ENCODE data around the gene APEX1.

APEX1 gene

DNA sequence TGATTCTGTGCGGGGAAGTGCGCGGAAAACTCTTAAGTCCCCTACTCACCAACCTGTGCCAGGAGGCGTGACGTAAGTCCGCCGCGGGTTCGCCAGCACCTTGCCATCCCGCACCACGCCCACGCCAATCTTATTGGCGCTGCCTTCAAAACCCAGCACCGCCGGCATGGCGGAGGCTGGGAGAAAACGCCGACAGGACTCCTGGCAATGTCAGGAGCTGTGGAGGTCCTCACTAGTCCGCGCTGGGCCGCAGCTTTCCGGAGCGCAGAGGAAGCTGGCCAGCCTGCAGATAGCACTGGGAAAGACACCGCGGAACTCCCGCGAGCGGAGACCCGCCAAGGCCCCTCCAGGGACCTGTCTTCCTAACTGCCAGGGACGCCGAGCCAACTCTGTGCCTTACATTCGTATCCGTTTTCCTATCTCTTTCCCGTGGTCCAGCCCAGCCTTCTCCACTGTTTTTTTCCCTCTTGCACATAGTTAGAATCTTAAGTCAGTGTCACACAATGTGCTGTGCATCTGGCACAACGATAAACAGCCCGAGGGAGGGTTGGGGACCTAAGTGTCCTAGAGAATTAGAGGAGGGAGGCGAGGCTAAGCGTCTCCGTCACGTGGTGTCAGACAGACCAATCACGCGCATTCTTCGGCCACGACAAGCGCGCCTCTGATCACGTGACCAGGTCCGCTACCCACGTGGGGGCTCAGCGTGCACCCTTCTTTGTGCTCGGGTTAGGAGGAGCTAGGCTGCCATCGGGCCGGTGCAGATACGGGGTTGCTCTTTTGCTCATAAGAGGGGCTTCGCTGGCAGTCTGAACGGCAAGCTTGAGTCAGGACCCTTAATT, at the start of gene APEX1, which contains the start of gene OSGEP:
TSS of gene APEX1 (plus strand) at position 711 of the 839 bp plus-strand sequence. CDS start 420 bp downstream, outside the sequence.
TSS of gene OSGEP (minus strand) at position 297 of the 839 bp plus-strand sequence. CDS start at position 168, 129 bp downstream.
- peak; percentile 94 for DNase-seq

DNA sequence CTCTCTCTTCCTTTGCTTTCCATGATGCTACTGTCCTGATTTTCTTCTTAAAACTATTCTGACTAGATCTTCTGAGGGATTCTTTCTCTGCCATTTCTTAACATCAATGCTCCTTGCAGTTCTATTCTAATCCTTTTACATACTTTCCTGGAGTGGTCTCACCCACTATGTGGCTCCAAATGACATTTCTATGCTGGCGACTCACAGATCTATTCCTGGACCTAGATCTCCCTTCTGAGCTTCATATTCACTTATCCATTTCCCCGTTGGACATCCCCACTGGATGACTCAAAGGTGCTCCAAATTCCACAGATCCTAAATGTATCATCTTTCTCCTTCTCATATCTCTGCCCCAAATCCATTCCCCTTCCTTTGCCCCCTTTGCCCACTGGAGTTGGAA, 45.8 kb upstream of the APEX1 start:
- no peak for DNase-seq

DNA sequence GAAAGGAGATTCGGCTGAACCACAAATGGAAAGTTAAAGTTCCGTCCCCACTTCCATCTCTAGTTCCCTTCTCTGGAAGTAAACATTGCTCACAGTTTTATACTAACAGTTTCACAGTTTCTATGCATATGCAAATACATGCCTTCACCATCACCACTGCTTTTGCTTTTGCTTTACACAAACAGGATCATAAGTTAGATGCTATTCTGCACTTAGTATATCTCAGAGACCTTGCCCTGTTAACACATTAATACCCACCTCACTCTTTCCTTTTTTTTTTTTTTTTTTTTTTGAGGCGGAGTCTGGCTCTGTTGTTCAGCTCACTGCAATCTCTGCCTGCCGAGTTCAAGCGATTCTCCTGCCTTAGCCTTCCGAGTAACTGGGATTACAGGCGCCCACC, 42.6 kb upstream of the APEX1 start:
- DNase-seq, result no peak

DNA sequence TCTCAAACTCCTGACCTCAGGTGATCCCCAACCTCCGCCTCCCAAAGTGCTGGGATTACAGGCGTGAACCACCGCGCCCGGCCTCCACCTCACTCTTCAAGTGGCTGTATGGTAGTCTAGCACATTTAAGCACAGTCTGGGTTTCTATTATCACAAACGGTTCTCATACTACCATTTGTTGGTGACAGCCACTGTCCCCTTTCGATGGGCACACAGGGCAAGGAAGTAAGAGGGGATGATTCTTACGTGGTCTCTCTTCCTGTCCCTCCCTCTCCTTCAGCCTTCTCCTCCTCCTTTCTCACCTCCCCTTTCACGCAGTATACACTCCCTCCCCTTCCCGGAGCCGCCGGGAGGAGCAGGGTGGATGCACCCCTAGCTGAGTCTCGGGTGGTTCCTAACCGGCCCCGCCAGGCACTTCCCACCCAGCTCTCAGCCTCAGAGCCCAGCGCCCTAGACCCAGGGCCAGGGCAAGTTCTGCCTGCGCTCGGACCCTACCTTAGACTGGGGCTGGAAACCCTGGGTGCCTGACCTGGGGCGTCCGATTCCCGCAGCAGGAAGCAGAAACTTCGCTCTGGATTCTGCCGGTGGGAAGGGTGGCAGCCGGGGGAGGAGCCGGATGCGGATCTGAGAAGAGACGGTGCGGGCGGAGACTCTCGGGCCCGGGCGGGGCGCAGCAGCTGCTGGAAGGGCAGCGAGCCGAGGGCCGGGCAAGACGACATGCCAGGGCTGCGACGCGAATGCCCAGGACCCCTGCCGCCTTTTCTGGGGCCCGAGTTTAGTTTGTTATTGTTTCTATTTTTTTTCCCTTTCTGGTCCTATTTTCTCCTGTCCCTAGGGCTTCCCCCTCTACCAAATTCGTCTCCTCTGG, 41.9 kb upstream of the APEX1 start, which contains the start of gene TEP1:
TSS of gene TEP1 (minus strand) at position 626 of the 868 bp plus-strand sequence. CDS start 5,062 bp downstream, outside the sequence.
- DNase-seq, result peak; percentile 70

DNA sequence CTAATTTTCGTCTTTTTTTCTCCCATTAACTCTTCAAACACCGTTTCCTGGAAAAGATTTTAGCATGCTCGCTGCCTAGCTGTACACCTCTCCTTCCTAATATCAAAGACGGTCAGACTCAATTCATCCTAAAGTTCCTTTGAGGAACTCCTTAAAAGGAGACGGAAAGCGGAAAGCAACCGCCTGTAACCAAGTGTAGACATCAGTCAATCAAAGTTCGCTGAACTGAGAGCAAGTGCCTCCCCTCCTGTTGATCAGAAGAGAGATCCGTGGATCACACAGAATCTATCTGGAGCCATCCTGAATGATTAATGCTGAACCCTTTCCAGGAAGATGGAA, 41.3 kb upstream of the APEX1 start:
- DNase-seq, result no peak

DNA sequence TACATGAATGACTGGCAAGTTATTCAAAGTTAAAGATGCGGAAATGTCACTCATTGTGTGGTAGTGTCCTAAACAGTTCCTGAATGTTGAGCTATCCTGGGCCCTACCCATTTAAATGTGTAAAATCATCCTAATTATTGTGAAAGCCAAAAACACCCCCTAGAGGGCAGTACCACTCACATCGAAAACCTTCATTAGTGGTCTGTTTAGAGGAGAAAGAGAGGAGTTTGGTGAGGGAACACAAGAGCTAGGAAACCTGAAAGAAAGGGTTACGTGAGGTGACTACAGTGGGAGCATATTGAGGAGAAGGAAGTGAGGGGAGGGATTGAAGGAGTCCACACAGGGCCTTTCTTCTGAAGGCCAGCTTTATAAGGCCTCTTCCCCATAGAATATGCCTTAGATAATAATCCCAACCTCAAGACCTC, 39.2 kb upstream of the APEX1 start:
- no peak for DNase-seq

DNA sequence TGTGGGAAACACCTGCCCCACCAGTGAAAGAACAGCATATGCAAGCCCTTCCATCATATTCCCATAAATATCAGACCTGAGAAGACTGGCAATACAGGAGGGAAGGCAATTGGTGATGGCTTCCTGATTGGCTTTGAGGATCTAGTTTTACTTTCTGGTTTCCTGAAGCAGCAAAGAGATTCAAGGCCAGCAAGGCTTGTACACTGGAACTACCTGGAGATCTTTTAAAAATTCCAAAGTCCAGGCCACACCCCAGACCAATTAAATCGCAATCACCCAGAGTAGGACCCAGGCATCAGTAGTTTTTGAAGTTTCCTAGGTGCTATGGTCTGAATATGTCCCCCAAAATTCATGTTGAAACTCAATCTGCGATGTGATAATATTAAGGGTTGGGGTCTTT, 38.8 kb upstream of the APEX1 start:
- DNase-seq, result no peak

DNA sequence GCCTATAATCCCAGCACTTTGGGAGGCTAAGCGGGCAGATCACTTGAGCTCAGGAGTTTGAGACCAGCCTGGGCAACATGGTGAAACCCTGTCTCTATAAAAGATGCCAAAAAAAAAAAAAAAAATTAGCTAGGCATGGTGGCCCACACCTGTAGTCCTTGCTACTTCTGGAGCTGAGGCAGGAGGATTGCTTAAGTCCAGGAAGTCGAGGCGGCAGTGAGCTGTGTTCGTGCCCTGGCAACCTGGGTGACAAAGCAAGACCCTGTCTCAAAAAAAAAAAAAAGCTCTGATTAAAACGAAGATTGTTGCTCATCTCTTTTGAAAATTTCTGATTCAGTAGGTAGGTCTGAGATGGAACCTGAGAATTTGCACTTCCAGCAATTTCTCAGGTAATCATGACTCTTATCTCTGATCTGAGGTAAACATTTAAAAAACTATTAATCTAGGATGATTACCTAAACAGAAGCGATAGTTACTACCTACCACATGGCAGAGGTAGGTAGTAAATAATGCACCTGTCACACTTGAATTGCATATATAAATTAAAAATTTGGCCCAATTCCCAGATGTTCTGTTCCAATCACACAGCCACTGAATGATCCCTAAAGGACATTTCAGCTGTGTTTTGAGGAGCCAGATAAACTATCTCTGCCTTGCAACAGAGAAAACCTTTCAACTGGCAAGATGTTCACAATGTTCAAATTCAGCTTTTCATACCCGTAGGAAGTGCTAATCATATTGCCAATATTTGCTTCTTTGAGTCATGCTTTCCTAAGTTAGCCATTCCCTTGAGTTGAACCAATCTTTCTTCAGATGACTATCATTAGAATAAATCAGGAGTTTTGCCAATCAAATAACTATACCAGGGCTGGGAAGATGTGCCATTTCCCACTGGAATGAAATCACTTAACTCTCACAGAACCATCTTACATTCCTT, 37.5 kb upstream of the APEX1 start:
- no peak for DNase-seq

DNA sequence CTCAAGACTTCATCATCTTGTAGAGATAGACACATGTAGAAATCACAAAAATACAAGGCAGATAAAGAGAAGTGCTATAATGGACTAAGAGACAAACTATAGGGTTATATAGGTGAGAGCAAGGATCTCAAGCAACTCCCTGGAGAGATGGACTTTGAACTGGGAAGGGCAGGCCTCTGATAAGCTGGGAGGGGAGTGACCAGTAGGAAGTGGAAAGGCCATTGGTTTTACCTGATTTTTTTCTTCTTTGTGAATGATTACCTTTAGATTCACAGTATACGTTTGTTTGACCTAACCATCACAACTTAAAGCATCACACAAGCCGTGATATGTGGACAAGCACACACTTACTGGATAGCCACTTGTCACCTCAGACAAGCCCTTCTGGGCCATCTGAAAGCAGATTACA, 36.5 kb upstream of the APEX1 start:
- no peak for DNase-seq

DNA sequence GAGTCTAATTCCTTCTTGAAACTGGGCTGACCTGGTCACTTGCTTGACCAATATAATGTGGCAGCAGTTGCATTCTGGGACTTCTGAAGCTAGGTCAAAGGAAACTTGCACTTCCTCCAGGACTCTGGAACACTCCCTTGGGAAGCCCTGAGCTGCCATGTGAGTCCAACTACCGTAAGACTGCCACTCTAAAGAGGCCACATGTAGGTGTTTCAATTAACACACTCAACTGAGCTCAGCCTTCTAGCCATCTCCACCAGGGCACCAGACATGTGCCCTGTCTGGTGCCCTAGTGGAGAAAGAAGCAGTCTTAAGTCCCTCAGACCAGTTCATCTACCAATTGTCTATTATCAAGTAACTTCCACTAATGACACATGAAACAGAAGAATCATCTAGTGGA, 35.6 kb upstream of the APEX1 start:
- no peak for DNase-seq

DNA sequence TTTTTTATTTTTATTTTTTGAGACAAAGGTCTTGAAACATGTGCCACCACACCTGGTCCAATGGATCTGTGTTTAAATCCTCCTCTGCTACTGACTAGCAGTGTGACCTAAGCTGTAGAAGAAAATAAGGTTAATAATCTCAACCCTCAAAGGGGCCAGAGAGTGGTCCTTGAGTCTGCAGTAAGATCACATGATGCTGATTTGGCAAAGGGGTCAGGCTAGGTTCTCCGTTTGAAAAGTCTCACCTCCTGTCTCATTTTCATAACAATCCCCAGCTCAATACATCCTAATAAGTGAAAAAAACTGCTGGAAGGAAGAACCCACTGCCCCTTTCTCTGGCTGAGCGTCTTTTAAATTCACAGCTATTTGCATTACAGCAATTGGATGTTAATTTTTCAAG, 33.8 kb upstream of the APEX1 start:
- no peak for DNase-seq

DNA sequence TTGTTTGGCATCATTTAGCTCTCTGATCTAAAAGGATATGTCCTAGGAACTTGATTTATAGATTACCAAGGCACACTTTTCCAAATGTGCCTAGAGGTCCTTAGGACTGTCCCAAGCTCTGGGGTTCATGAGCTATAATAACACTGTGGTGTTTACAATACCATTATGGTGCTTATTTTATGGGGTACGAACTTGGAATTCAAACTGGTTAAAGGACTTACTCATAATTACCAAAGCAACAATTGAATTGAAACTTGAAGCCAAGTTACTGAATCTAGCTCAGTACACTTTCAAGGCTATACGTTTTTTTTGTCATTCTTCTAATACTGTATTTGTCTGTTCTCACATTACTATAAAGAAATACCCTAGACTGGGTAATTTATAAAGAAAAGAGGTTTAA, 32.1 kb upstream of the APEX1 start:
- no peak for DNase-seq

DNA sequence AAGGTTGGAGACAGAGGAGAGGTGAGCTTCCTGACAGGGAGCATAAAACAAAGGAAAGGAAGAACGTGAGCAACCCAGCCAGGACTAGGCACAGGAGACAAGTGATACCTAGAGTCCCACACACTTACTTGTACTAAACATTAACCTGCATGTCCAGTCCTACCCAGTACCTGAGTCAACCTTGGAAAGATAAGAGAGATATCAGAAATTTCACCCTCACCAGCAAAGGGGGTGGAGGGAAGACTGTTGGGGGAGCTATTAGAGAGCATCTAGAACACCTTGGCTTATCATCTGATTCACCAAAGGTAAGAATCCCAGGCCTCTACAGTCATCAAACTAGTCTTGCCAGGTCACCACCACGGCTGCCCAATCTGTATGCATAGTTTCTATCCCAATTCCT, 30.2 kb upstream of the APEX1 start:
- DNase-seq, result no peak

DNA sequence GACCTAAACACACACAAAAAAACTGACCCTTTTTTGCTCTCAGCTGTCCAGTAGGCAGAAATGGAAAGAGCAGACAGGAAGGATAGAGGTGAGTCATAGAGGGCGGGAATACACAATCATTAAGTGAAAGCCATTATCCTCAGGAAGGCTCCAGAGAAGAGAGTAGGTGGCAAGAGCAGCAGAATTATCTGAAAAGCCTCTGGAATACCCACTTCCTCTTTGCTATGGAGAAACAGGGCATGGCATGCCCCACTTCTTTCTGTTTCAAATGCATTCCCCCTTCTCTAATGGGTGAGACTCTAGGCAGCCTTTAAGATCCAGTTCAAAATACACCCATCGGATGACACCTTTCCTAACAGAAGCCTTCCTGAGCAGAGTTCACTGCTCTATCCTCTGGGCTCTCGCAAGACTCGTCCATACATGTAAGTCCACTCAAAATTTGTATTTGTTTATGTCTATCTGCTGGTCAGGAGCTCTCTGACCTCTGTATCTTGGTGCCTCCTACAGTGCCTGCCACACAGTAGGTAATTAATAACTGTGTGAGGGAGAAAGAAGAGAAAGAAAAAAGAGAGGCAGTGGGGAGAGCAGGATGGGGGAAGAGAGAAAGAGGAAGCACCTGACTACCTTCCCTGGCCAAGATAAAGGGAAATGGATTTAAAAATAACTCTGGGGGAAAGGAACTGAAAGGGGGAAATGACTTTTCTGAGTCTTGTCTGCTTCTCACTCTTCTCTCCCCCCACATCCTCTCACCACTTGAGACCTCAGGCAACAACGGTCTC, 27.6 kb upstream of the APEX1 start:
- DNase-seq, result no peak

DNA sequence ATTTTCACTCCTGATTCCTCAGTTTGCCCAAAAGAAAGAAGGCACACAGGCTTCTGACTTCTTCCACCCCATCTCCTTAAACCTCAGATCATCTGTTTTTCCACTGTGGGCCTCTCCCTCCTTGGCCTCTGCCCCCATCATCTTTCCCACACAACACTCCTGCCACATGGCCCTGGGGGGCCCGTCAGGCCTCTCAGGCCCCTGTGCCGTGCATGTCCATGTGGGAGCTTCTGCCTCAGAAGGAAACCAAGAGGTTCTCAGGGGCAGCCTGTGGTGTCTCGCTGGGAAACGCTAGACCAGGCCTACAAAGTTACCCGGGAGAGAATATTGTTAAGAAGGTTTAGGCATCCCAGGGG, 27.0 kb upstream of the APEX1 start:
- DNase-seq, result no peak

DNA sequence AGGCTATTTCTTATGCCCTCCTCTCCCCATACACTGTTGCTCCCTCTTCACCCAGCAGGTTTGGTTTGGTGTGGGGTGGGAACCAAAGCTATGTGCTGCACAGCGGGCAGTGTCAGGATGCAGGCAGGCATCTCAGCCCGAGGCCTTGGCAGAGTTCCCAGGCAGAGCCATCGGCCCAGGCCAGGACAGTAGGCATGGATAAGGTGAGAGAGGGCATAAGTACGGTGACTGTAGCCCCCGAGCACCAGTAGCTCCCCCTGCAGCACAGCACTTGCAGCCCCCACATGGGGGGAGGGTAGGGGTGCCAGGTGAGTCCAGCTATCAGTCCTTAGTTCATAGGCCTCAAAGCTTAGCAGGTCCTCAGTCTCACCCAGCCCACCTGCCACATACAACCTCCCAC, 26.2 kb upstream of the APEX1 start:
- DNase-seq, result no peak

DNA sequence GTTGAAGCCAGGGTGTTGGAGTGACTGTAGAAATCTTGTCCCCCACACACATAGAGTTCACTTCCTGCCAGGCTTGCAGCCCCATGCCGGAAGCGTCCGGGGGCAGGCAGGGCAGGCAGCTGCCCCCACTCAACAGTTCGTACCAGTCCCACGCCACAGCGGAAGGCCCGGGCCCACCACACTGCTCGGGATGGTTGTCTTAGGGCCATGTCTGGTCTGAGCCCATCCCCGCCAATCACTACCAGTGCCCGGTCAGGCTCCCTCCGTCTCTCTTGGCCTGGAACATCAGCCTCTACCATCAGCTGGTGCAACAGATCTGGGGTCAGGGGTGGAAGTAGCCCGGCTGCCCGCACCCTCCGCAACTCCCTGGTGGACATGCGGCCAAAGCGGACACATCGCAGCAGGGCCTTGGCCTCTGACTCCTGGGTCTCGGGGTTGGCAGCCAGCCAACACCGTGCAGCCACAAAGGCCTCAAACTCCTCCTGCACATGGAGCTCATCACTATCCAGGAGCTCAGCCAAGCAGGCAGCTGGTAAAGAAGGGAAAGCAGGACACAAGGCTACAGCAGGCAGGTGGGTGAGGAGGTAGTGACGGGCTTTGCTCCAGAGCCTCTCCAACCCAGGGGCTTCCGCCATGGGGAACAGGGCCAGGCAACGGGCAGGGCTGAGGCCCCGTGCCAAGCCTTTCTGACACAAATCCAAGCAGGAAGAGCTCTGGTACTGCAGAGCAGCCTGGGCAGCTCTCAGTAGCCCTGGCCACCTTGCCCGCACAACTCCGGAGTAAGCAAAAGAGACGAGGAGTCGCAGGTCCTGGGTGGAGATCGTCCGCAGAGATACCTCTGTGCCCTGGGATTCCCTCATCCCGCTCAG, 25.0 kb upstream of the APEX1 start:
- no peak for DNase-seq

DNA sequence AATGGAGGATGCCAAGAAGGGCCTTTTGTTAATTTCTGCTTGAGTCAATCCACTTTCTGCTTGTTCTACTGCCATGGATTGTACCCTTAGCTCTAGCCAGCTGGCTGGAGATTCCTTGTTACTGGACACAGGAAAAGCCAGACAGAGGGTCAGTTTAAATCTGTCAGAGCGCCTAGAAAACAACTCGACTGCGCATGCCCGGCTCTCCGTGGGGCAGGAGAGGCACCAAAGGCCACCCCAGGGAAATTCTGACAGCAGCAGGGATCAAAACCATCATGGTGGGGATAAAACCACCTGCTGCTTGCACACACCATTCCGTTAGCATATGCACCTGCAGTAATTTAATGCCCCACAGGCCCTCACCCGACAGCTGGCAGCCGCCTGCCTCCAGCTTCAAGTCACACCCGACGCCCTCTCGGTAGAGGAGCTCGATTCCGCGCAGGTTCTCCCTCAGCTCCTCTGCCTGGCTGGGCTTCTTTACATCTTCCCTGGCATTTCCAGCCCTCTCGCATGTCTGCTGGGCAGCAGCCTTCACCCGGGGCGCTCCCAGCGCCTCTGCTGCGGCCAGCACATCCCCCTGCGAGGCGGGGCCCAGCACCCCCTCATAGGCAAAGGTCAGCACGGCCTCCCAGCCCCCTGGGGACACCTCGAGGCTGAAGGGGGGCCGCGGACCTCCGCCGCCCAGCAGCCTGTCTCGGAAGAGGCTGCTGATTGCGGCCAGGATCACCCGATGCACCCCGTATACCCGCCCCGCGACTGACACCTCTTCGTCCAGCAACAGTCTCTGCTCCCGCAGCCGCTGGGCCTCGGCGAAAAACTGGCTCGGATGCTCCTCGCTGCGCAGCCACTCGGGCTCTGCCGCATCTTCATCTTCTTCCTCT, 20.1 kb upstream of the APEX1 start:
- no peak for DNase-seq

DNA sequence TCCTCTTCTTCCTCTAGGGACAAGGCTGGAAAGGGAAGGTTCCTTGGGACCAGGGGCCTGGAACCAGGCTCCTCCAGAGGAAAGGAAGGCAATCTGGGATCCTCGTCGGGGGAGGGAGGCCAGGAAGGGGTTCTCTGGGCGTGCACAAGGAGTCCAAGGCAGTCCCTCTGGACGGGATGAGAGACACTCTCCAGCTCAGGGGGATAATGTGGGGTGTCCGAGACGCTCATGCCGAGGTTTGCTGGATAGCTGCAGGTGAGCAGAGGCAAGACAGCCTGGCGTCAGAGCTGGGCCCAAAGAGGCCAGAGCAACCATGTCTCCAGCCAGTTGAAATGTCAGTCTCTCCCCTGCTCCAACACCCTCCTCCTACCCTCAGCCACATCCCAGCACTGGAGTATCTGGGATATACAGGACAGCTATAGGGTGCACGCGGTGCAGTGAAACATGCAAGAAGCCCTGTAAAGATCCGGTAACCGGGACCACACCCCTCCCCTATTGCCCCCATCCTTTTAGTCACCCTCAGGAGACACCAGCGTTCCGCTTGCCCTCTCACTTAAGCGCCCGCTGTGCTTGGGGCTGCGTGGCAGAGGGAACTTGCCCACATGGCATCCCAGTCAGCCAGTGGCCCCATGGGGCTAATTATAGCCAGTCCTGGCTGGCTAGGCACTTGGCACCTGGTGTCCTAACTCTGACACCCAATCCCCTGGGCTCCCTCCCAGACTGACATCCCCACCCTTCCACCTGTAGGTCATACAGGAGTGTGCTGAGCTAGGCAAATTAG, 19.3 kb upstream of the APEX1 start, which contains the start of gene KLHL33:
TSS of gene KLHL33 (minus strand) at position 585 of the 781 bp plus-strand sequence. CDS start at position 230, 355 bp downstream.
- DNase-seq, result no peak

All from stimulated activated CD4-positive, alpha-beta T cell treated with anti-CD3 and anti-CD28 coated beads, Interleukin-12 subunit alpha, Interleukin-12 subunit beta, amount 100 ng/mL, for 4 hours (primary cell).